ENCODE data around the gene TNNI3.

The TNNI3 gene

GRCh38 chr19:55189403-55189835 is 31.9 kb upstream of the TNNI3 start:
- H3K79me2 ChIP-seq (ENCODE audit: insufficient read depth, low read depth), result no peaks in the 10 kb centered on the region
- TF ChIP-seq CTCF (conservative IDR thresholded peaks at IDR 0.05; ENCODE audit: low read depth, low read length), result no peak
- H3K27ac ChIP-seq, result no peak overlapping the region
- H4K20me1 ChIP-seq (ENCODE audit: insufficient read depth), result no peaks in the 10 kb centered on the region
- H3K36me3 ChIP-seq (ENCODE audit: insufficient read depth), result no peaks in the 10 kb centered on the region
- no peak overlapping the region for H3K4me3 ChIP-seq (IDR thresholded peaks at IDR 0.05; ENCODE audit: insufficient read depth, low read depth, low read length)
- H3K4me2 ChIP-seq, result no peak overlapping the region
- H3K4me1 ChIP-seq (ENCODE audit: low read depth, poor library complexity, severe bottlenecking), result no peaks in the 10 kb centered on the region
- no peak overlapping the region for H2AFZ ChIP-seq (ENCODE audit: low read depth)
- H3K9ac ChIP-seq, result no peak overlapping the region
- H3K27me3 ChIP-seq (ENCODE audit: insufficient read depth, low read depth), result peaks cover 85% of the 10 kb centered on the region

GRCh38 chr19:55188625-55189024 is 31.1 kb upstream of the TNNI3 start:
- H3K36me3 ChIP-seq (ENCODE audit: insufficient read depth), result no peaks in the 10 kb centered on the region
- no peak overlapping the region for H3K4me2 ChIP-seq
- H3K79me2 ChIP-seq (ENCODE audit: insufficient read depth, low read depth), result no peaks in the 10 kb centered on the region
- no peak overlapping the region for H2AFZ ChIP-seq (ENCODE audit: low read depth)
- H3K4me3 ChIP-seq (IDR thresholded peaks at IDR 0.05; ENCODE audit: insufficient read depth, low read depth, low read length), result no peak overlapping the region
- no peaks in the 10 kb centered on the region for H4K20me1 ChIP-seq (ENCODE audit: insufficient read depth)
- peaks cover 84% of the 10 kb centered on the region for H3K27me3 ChIP-seq (ENCODE audit: insufficient read depth, low read depth)
- no peak overlapping the region for H3K27ac ChIP-seq
- TF ChIP-seq CTCF (conservative IDR thresholded peaks at IDR 0.05; ENCODE audit: low read depth, low read length), result no peak
- H3K4me1 ChIP-seq (ENCODE audit: low read depth, poor library complexity, severe bottlenecking), result no peaks in the 10 kb centered on the region
- no peak overlapping the region for H3K9ac ChIP-seq

GRCh38 chr19:55186080-55186479 is 28.5 kb upstream of the TNNI3 start:
- no peak overlapping the region for H3K4me3 ChIP-seq (IDR thresholded peaks at IDR 0.05; ENCODE audit: insufficient read depth, low read depth, low read length)
- no peak overlapping the region for H3K4me2 ChIP-seq
- TF ChIP-seq CTCF (conservative IDR thresholded peaks at IDR 0.05; ENCODE audit: low read depth, low read length), result no peak
- H3K27me3 ChIP-seq (ENCODE audit: insufficient read depth, low read depth), result peaks cover 90% of the 10 kb centered on the region
- no peaks in the 10 kb centered on the region for H3K36me3 ChIP-seq (ENCODE audit: insufficient read depth)
- no peak overlapping the region for H3K27ac ChIP-seq
- no peaks in the 10 kb centered on the region for H4K20me1 ChIP-seq (ENCODE audit: insufficient read depth)
- no peak overlapping the region for H2AFZ ChIP-seq (ENCODE audit: low read depth)
- H3K79me2 ChIP-seq (ENCODE audit: insufficient read depth, low read depth), result no peaks in the 10 kb centered on the region
- H3K4me1 ChIP-seq (ENCODE audit: low read depth, poor library complexity, severe bottlenecking), result no peaks in the 10 kb centered on the region
- no peak overlapping the region for H3K9ac ChIP-seq

- Histone ChIP-seq H3K27ac (no peak overlapping the region), H4K20me1 (ENCODE audit: insufficient read depth) (no peaks in the 10 kb centered on the region), H2AFZ (ENCODE audit: low read depth) (no peak overlapping the region), H3K4me1 (ENCODE audit: low read depth, poor library complexity, severe bottlenecking) (no peaks in the 10 kb centered on the region), H3K27me3 (ENCODE audit: insufficient read depth, low read depth) (peaks cover 84% of the 10 kb centered on the region), H3K9ac (no peak overlapping the region), H3K4me2 (no peak overlapping the region), H3K4me3 (IDR thresholded peaks at IDR 0.05; ENCODE audit: insufficient read depth, low read depth, low read length) (no peak overlapping the region), H3K79me2 (ENCODE audit: insufficient read depth, low read depth) (no peaks in the 10 kb centered on the region), H3K36me3 (ENCODE audit: insufficient read depth) (no peaks in the 10 kb centered on the region)
- no peak for TF ChIP-seq CTCF (conservative IDR thresholded peaks at IDR 0.05; ENCODE audit: low read depth, low read length)
Observed at GRCh38 chr19:55181740-55182139, 24.2 kb upstream of the TNNI3 start.
